ENCODE data around the gene WTIP.
"Not testable (repeated sequence)": the region's sequence is repeated elsewhere in the genome, so short reads cannot be mapped to it uniquely, and the experiment has no call there.

Gene WTIP

DNA sequence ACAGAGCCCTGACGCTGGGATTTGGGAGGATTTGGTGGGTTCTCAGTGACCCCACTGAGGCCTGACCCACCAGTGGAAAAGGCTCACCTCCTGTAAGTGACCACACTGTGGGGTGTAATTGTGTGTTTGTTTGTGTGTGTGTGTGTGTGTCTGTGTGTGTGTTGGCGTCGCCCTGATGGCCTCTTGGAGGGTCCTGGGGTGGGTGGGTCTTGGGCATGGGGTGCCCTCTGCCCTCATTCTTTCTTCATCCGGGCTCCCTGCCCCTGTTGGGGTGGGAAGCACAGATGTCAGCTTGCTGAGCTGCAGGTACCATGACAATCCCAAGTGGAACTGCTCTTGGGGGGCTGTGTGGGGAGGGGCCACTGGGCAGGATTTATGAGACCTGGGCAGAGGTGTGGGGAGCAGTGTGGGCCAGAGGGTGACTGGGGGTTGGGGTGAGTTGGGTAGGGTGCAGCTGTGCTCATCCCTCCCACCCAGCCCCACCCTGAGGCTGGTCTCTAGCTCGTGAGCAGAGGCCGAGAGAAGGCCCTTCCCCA, 22.8 kb downstream of the WTIP start:
- no peak for DNase-seq

DNA sequence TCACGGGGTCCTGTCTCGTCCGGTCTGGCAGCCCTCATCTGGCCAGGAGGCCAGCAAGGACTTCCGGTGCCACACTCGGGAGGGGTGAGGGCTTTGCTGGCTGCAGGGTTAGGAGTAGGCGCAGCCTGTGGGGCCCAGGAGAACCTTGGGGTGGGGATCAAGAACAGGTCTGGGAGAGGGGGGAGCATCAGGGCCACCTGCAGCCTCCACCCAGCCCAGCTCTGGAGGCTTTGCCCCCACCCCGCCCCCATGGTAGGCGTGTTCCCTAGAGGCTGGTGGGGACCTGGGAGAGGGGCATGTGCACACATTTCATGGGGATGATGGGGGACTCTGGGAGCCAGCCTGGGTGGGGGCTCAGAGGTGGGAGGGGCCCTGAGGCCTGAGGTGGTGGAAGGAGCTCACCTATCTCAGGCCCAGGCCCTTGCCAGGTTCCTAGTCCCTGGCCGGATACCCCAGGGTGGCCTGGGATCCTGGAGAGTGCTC, 23.3 kb downstream of the WTIP start:
- no peak for DNase-seq

DNA sequence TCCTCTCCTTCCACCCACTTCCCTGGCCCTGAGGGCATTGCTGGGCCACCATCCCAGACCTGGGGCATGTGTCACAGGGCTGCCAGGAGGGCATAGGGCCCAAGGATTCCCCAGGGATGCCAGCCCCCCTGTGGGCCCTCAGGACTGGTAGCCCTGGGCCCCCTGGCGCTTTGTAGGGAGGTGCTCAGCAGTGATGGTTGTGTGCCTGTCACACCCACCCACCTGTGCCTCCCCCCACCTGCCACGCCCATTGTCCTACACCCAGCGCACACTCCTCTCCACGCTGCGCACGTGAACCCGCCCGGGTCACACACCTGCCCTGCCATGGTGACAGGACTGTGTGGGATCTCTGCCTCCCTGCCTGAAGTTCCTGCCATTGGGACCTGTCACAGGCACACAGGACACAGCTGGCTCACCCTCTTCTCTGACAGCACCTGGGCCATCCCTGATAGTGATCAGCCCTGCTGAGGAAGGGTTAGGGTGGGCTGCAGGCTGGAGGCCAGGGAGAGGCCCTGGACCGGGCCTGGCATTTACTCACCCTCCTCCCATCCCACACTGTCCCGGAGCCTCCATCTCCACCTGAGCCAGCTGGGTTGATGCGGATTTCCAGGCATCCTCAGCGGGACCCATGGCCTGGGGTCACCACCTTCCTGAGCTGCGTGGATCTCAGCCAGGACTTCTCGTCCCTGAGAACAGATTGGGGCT, 23.9 kb downstream of the WTIP start:
- no peak for DNase-seq

DNA sequence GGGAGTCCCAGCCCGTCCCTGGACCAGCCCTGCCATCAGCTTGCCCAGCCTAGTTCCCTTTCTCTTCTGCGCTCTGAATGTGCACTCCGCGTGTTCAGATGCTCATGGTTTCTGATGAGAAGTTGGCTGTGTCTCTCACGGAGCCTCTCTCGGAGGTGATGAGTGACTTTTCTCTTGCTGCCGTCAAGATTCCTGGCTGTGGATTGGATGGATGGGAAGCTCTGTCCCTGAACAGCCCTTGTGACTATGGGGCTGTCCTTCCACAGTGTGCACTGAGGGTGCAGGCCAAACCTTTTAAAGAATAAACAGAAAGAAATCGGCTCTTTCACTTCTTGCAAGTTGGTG, 24.4 kb downstream of the WTIP start:
- DNase-seq: no peak

DNA sequence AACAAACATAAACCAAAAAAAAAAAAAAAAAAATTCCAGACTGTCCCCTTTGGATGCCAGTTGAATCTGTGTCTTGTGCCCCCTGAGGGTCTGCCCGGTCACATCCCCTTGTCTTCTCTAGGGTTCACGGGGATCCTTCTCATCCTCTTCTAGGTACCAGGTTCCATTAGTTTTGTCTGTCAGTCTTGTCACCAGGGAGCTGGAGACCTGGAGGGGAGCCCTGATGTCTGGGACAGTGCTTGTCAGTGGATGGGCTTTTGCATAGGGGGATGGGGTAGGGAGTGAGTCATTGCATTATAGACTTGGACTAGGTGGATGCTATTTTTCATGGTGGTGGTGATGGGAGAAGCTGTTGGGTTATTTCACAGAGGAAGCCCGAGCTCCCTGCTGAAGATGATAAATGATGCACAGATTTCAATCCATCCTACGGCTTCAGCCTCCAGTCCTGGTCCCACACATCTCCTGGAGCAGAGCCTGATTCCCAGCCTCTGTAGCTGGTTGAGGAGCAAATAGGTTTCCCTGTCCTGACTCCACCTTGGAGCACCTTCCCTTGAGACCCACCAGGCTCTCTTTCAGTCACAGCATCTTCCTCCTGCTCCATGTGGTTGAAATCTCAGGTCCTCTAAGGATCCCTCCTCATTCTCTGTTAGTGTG, 26.0 kb downstream of the WTIP start:
- DNase-seq: no peak

DNA sequence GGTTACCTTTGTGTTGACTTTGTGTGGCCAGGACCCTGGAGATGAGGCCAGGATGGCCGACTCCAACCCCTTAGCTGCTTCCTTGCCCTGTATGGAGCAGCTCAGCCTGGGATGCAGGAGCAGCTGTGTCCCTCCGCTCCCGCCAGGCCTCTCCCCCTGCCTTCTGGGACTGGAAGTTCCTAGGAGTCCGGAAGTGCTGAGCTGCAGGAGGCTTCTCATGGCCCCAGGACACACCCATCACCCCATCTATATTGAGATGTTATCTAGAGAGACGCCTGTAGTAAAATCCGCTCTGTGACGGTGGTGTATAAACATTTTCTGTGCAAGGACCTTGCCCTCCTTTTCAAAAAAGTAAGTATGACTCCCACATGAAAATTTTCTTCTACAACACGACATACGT, 27.0 kb downstream of the WTIP start:
- no peak for DNase-seq

DNA sequence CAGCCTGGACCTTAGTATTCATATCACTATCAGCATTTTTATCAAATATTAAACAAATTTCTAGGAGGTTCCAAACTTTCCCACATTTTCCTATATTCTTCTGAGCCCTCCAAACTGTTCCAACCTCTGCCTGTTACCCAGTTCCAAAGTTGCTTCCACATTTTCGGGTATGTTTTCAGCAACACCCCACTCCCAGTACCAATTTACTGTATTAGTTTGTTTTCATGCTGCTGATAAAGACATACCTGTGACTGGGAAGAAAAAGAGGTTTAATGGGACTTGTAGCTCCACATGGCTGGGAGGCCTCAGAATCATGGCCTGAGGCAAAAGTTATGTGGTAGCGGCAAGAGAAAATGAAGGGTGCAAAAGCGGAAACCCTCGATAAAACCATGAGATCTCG, 29.3 kb downstream of the WTIP start:
- not testable (repeated sequence) for DNase-seq

DNA sequence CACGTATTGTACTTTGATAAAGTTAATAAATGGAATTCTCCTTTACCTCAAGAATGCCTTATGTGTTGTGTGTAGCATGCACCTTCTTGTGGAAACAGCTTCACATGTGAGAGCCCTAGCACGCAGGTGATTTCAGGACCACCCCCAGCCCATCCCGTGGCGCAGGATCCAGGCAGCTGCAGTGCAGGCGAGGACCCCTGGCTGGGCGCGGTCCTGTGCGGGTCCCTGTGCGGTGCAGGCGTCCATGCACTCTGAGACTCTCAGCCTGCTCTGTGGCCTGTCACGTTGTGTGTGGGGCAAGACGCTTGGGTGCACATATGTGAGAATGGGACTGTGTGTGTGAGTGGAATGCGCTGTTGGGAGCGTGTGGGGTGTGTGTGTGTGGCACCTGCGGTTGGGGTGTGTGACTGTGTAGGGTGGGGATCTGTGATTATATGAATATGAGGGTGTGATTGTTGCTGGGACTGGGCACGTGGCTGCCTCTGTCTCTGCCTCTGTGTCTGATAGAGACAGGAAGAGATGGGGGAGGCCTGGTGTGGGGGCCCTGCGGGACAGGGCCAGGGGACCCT, 30.8 kb downstream of the WTIP start:
- no peak for DNase-seq

DNA sequence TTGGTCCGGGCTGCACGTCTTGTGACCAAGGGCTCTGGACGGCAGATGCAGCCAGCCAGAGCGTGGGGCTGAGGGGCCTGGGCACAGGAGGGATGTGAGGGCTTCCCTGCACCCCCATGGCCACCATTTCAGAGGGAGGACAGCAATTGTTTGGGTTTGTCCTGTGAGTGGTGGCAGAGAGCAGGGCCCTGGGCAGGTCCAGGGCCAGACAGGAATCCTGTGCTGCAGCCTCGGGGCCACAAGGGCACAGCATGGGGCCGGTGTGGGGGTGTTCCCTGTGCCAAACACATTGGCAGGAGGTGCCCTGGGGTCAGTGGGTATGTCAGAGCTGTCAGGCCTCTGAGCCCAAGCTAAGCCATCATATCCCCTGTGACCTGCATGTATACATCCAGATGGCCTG, 32.2 kb downstream of the WTIP start:
- DNase-seq: no peak

DNA sequence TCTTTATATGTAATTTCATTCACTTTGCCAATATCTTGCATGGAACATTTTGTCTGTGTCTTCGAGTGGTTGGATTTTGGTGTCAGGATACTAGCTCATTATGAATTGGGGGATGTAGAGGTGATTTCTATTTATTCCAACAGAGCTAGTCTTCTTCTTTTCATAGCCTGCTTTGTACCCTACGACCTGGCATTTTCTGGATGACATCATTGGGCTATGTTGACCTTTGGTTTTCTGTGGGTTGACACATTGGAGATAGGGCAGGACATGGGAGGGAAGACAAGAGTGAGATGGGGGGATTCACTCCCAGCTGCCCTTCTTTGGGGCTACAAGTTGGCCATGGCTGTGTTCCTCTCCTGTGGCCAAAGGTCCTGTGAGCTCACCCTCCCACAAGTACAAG, 38.0 kb downstream of the WTIP start:
- no peak for DNase-seq

DNA sequence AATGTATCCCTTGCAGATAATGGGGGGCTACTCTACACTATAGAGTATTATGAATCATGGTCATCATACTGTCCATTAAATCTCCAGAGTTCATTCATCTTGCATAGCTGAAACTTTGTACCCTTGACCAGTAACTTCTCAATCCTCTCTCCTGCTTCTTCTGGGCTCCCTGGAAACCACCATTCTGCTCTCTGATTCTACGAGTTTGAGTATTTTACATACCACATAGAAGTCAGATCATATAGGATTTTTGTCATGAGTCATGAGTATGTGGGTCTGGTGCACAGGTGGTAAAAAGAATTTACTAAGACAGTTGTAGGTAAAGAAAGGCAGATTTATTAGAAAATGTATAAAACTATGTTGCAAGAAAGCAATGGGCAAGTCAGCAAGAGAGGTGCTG, 41.9 kb downstream of the WTIP start:
- no peak for DNase-seq

DNA sequence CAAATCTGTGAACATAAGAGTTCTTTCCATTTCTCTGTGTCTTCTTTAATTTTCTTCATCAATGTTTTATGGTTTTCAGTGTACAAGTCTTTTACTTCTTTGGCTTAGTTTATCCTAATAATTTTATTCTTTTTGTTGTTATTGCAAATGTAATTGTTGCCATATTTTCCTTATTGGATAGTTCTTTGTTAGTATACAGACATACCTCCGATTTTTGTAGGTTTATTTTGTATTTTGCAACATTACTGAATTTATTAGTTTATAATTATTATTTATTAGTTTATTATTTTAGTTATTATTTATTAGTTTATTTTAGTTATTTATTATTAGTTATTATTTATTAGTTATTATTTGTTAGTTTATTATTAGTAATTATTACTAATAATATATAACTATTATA, 43.4 kb downstream of the WTIP start:
- no peak for DNase-seq

DNA sequence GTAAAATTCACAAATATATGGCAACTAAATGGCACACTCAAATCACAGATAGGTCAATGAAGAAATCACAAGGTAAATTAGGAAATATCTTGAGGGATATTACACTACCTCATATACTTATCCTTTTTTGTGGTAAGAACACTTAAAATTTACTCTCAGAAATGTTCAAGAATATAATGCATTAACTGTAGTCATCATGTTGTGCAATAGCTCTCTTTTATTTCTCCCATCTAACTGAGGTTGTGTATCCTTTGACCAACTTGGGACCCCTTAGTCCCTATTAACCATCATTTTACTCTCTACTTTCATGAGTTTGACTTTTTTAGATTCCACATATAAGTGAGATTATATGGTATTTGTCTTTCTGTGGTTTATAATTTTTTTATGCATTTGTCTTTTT, 52.6 kb downstream of the WTIP start:
- no peak for DNase-seq

DNA sequence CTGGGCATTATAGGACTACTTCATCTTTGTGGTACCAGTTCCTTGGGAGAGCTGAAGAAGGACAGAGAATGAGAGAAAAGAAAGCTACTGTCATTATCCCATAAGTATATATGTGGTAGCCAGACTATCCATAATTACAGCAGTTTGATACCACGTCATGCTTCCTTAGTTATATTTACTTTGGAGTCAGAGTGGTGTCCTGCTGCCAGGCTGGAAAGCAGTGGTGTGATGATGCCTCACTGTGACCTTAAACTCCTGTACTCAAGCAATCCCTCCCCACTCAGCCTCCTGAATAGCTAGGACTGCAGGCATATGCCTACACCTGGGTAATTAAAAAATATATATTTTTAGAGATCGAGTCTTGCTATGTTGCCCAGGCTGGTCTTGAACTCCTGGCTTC, 57.8 kb downstream of the WTIP start:
- DNase-seq: no peak

DNA sequence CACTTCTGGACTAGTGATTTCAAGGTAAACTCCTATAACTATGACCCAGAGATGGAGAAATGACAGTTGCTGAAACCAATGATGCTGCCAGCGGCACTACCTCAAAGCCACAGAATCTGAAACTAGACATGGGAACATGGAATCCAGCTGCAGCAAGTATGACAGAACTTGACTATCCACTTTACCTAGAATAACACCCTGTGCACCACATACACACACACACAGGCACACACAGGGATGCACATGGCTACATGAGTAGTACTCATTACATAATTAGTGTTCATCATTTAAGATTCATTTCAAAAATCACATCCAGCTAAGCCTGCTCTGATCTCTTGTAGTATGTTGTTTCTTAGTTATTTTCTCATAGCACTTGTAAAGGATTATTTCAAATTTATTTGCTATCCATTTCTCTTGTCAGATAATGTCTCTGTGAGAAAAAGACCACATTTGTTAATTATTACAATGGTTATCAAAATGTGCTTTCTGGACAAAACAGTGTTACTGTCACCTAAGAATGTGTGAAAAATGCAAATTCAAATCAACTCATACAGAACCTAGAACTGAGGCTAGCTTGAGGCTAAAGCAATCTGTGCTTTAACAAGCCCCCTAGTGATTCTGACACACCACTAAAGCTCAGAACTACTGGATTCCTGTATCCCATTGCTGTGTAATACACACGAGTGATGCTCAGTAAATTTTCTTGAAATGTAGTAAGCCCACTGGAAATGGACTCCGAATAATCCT, 59.4 kb downstream of the WTIP start:
- DNase-seq: no peak

DNA sequence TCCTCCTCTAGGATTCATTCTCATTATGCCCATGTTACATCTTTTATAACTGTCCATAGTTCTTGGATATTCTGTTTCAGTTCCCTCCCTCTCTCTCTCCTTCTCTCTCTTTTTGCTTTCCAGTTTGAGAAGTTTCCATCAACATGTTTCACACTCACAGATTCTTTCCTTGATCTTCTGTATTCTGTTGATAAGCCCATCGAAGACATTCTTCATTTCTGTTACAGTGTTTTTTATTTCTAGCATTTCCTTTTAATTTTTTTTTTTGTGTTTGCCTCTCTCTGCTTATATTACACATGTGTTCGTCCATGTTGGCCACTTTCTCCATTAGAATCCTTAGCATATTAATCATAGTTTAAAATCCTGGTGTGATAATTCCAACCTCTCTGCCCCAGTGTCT, 68.3 kb downstream of the WTIP start:
- DNase-seq: no peak

DNA sequence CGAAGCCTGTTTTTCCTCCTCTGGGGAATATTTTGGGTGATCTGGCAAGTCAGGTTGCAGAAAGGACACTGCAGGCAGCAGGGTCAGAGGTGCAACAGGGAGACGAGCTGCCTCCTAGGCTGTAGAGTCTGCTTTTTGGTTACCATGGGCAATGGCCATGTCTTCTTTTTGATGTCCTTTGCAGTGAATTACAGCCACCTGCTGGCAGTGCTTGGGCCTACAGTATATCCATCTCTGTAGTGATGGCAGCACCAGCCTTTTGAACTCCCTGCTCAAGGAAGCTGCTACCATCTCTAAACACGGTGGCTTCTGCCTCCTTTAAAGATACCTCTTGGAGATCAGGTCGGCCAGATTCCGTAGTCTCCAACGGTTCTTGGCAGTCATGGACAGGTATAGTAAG, 73.9 kb downstream of the WTIP start:
- no peak for DNase-seq

DNA sequence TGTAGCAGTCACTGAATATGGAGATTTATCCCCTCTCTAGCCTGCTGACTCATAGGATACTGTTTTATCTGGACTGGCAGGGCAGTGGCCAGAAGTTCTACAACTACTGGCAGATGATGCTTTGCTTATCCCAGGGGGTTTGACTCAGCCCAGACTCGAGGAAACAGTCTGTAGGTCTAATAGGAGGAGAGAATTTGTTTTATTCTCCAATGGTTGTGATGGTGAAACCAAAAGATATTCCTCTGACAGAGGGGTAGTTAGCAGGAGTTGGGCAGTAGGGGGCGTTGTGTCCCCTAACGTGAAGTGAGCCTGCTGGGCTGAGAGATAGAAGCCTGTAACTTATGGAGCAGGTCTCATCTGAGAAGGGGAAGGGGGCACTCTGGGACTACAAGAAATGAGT, 74.9 kb downstream of the WTIP start:
- peak; percentile 49 for DNase-seq

DNA sequence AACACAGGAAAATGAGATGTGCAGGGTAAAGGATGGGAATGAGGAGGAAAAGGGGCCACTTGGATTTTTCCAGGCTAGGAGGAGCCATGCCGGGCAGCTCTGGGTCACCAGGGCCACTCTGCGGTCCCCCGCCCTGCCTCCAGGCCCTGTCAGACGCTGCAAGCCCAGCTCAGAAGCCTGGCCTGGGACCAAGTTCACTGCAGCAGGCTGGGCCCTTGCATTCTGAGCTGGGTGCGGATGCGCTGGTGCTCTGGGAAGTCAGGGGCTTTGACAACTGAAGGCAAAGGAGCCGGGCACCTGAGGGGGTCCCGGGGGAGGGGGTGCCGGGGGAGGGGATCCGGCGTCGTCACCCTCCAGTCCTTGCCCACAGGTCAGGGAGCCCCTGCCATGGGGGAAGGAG, 77.5 kb downstream of the WTIP start:
- no peak for DNase-seq

DNA sequence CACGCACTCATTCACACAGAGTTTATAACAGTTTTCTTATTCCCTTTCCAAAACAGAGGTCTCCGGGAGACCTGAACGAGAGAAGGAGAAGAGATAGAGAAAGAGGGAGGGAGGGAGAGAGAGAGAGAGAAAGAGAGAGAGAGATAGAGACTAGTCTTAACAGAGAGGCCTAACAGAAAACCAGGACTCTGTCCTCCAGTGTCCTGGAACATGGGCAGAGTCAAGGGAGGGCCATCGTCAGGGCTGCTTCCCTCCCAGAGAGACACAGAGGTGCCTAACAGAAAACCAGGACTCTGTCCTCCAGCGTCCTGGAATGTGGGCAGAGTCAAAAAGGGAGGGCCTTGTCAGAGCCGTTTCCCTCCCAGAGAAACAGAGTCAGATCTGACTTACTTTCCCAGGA, 78.7 kb downstream of the WTIP start:
- DNase-seq: no peak
